Loucy (cell line): ENCODE results near the gene LRRC46.

ENCODE experiments used
- H2AFZ ChIP-seq: fragments of 200-600 bp; sonication (generic); 2 replicates; pipeline ENCODE4 v1.6.0; 2016; ENCODE audit warnings: antibody characterized with exemption, mild to moderate bottlenecking, low read length, moderate library complexity
- H3F3A ChIP-seq: fragments of 200-600 bp; 2 replicates; pipeline ENCODE4 v1.6.0; 2016; ENCODE audit warnings: antibody characterized with exemption, low read depth, mild to moderate bottlenecking
- H3K27me3 ChIP-seq: fragments of 200-600 bp; sonication (generic); 2 replicates; pipeline ENCODE4 v1.6.1; 2014; ENCODE audit warnings: low read length, mild to moderate bottlenecking; ENCODE audit not compliant: insufficient read depth, poor library complexity, severe bottlenecking
- H3K36me3 ChIP-seq: fragments of 200-600 bp; sonication (generic); 2 replicates; pipeline ENCODE4 v1.6.1; 2016; ENCODE audit warnings: low read length; ENCODE audit not compliant: insufficient read depth
- H3K4me1 ChIP-seq: fragments of 200-600 bp; sonication (generic); 2 replicates; pipeline ENCODE4 v1.5.1; 2014; ENCODE audit warnings: low read length, mild to moderate bottlenecking; ENCODE audit not compliant: insufficient read depth, poor library complexity, severe bottlenecking
- H3K4me2 ChIP-seq: fragments of 200-600 bp; sonication (generic); 2 replicates; pipeline ENCODE4 v1.6.0; 2014; ENCODE audit warnings: antibody characterized with exemption, low read length, low read depth, mild to moderate bottlenecking; ENCODE audit not compliant: poor library complexity, severe bottlenecking
- H3K4me3 ChIP-seq: fragments of 200-600 bp; sonication (generic); 2 replicates; pipeline ENCODE4 v1.5.1; 2014; ENCODE audit warnings: low read length, mild to moderate bottlenecking, mixed read lengths; ENCODE audit not compliant: poor library complexity, severe bottlenecking
- H3K79me2 ChIP-seq: fragments of 200-600 bp; sonication (generic); 2 replicates; pipeline ENCODE4 v1.6.1; 2014; ENCODE audit warnings: low read length; ENCODE audit not compliant: insufficient read depth
- H3K9ac ChIP-seq: fragments of 200-600 bp; sonication (generic); 2 replicates; pipeline ENCODE4 v1.6.0; 2014; ENCODE audit warnings: mild to moderate bottlenecking, low read depth, low read length, moderate library complexity; ENCODE audit not compliant: poor library complexity, severe bottlenecking
- H3K9me2 ChIP-seq: fragments of 200-600 bp; sonication (generic); replicated peaks from 2 replicates; pipeline ENCODE4 v1.6.1; 2016; ENCODE audit warnings: low read depth, low read length, mixed read lengths
- H3K9me3 ChIP-seq: fragments of 200-600 bp; sonication (generic); 2 replicates; pipeline ENCODE4 v1.6.1; 2014; ENCODE audit warnings: mild to moderate bottlenecking, antibody characterized with exemption, low read length, low read depth; ENCODE audit not compliant: insufficient read depth
- H4K20me1 ChIP-seq: fragments of 200-600 bp; sonication (generic); 2 replicates; pipeline ENCODE4 v1.6.0; 2014; ENCODE audit warnings: antibody characterized with exemption, low read length, mild to moderate bottlenecking; ENCODE audit not compliant: insufficient read depth, poor library complexity, severe bottlenecking
- CTCF ChIP-seq: fragments of 200-600 bp; sonication (generic); conservative IDR thresholded peaks from 2 replicates; pipeline ENCODE4 v1.5.1; 2014; ENCODE audit warnings: mild to moderate bottlenecking, antibody characterized with exemption, low read length
- EZH2phosphoT487 ChIP-seq: fragments of 200-600 bp; IDR thresholded peaks from 2 replicates; pipeline ENCODE4 v1.6.1; 2018; ENCODE audit warnings: antibody characterized with exemption, mild to moderate bottlenecking, moderate library complexity, borderline replicate concordance

Gene LRRC46

GRCh38 chr17:47884905-47885730 lies 53.6 kb downstream of the LRRC46 start:
- Histone ChIP-seq H3K9ac (no peak overlapping the region), H3K4me3 (no peak overlapping the region), H3K27me3 (no peaks in the 10 kb centered on the region), H3F3A (no peaks in the 10 kb centered on the region), H3K9me3 (no peaks in the 10 kb centered on the region), H3K9me2 (no peaks in the 10 kb centered on the region), H3K36me3 (no peaks in the 10 kb centered on the region), H3K79me2 (no peaks in the 10 kb centered on the region), H3K4me2 (no peak overlapping the region), H4K20me1 (no peaks in the 10 kb centered on the region), H3K4me1 (no peaks in the 10 kb centered on the region), H2AFZ (no peak overlapping the region; the same call in 1 of the 2 replicates)
- TF ChIP-seq CTCF (no peak), EZH2phosphoT487 (no peak)
